A172 (cell line): ENCODE measurements around the gene MTHFSD. TPM values are rescaled to one million over a fixed set of nuclear protein-coding genes. Genes with fewer than 3 reads are reported as not detected.

Source experiments
- DNase-seq: peaks from one replicate; pipeline ENCODE4 v3.0.0-alpha.2; 2015; ENCODE audit warnings: low spot score
- total RNA-seq: library from RNA; depleted of rRNA; stranded (reverse); fragments of >200 nt; shearing (Covaris generic); gene quantifications from 2 replicates; pipeline ENCODE4 v1.2.3, GENCODE V29; 2014

MTHFSD gene
- total RNA-seq, 1 experiment from 2014 or later, result 7.8 TPM

- DNase-seq, result no peak
These were observed 4.8 kb downstream of the MTHFSD start for GRCh38 chr16:86550281-86550680.

- DNase-seq, result no peak
These were observed 5.2 kb downstream of the MTHFSD start for GRCh38 chr16:86549893-86550190.

- DNase-seq, result no peak
These were observed 5.8 kb downstream of the MTHFSD start for GRCh38 chr16:86549076-86549892.

GRCh38 chr16:86547286-86547685 is 7.7 kb downstream of the MTHFSD start:
- no peak for DNase-seq

- DNase-seq, result no peak
These were observed 8.4 kb downstream of the MTHFSD start for GRCh38 chr16:86546638-86547013.

- no peak for DNase-seq
These were observed 8.9 kb downstream of the MTHFSD start for GRCh38 chr16:86545954-86546637.

- DNase-seq, result no peak
These were observed 9.6 kb downstream of the MTHFSD start for GRCh38 chr16:86545481-86545880.

- DNase-seq, result no peak
These were observed 12.0 kb downstream of the MTHFSD start for GRCh38 chr16:86542756-86543750.

- no peak for DNase-seq
These were observed 13.5 kb downstream of the MTHFSD start for GRCh38 chr16:86541560-86541959.

GRCh38 chr16:86540894-86541293 is 14.1 kb downstream of the MTHFSD start:
- no peak for DNase-seq

- DNase-seq, result no peak
These were observed 16.7 kb downstream of the MTHFSD start for GRCh38 chr16:86538196-86538780.

- no peak for DNase-seq
These were observed 17.5 kb downstream of the MTHFSD start for GRCh38 chr16:86537486-86537885.

- DNase-seq, result no peak
These were observed 18.4 kb downstream of the MTHFSD start for GRCh38 chr16:86536621-86537020.

- no peak for DNase-seq
These were observed 20.0 kb downstream of the MTHFSD start for GRCh38 chr16:86534779-86535615.

GRCh38 chr16:86533767-86534351 is 21.2 kb downstream of the MTHFSD start:
- no peak for DNase-seq

GRCh38 chr16:86533076-86533475 is 22.0 kb downstream of the MTHFSD start:
- DNase-seq, result no peak

GRCh38 chr16:86532526-86532815 is 22.6 kb downstream of the MTHFSD start:
- no peak for DNase-seq

GRCh38 chr16:86531641-86532525 is 23.2 kb downstream of the MTHFSD start:
- no peak for DNase-seq

- DNase-seq, result no peak
These were observed 23.9 kb downstream of the MTHFSD start for GRCh38 chr16:86531191-86531545.
